Measurements from ENCODE around the gene HTR3A.

- TF ChIP-seq POLR2AphosphoS5 (IDR thresholded peaks at IDR 0.05; ENCODE audit: borderline replicate concordance, low read depth, low read length) (no peak), EZH2 (IDR thresholded peaks at IDR 0.05) (no peak)
Measured at GRCh38 chr11:113934761-113935160, 40.1 kb upstream of the HTR3A start.
